NCI-H1092 (cell line): Measurements from ENCODE around the gene RPS6KA5.
"Not testable (repeated sequence)": the region's sequence is repeated elsewhere in the genome, so short reads cannot be mapped to it uniquely, and the experiment has no call there.

ENCODE experiments used
- DNase-seq: peaks from one replicate; lab custom pipeline; 2025; lab: John Stamatoyannopoulos, UW

Gene RPS6KA5

GRCh38 chr14:90940318-90940962 lies 120.0 kb downstream of the RPS6KA5 start:
- DNase-seq: no peak

GRCh38 chr14:90939252-90939795 lies 121.1 kb downstream of the RPS6KA5 start:
- not testable (repeated sequence) for DNase-seq

- no peak for DNase-seq
These were observed 121.8 kb downstream of the RPS6KA5 start for GRCh38 chr14:90938615-90939014.

GRCh38 chr14:90936757-90937440 lies 123.5 kb downstream of the RPS6KA5 start:
- DNase-seq: no peak

GRCh38 chr14:90924621-90925340 lies 135.7 kb downstream of the RPS6KA5 start:
- no peak for DNase-seq

- no peak for DNase-seq
These were observed 138.3 kb downstream of the RPS6KA5 start for GRCh38 chr14:90922141-90922540.

GRCh38 chr14:90911121-90911520 lies 149.3 kb downstream of the RPS6KA5 start:
- DNase-seq: no peak

GRCh38 chr14:90907178-90907577 lies 153.3 kb downstream of the RPS6KA5 start:
- no peak for DNase-seq

GRCh38 chr14:90905531-90905930 lies 154.9 kb downstream of the RPS6KA5 start:
- DNase-seq: no peak

- DNase-seq: peak; percentile 36
These were observed 157.3 kb downstream of the RPS6KA5 start for GRCh38 chr14:90903101-90903500.

- DNase-seq: no peak
These were observed 159.9 kb downstream of the RPS6KA5 start for GRCh38 chr14:90900476-90901083.

- DNase-seq: no peak
These were observed 163.4 kb downstream of the RPS6KA5 start for GRCh38 chr14:90897022-90897421.

- DNase-seq: no peak
These were observed 166.2 kb downstream of the RPS6KA5 start for GRCh38 chr14:90894241-90894640.

GRCh38 chr14:90893510-90893909 lies 166.9 kb downstream of the RPS6KA5 start:
- DNase-seq: no peak

GRCh38 chr14:90892970-90893369 lies 167.5 kb downstream of the RPS6KA5 start:
- DNase-seq: no peak

- no peak for DNase-seq
These were observed 169.1 kb downstream of the RPS6KA5 start for GRCh38 chr14:90891326-90891725.

GRCh38 chr14:90890322-90891020 lies 170.0 kb downstream of the RPS6KA5 start:
- DNase-seq: no peak

- DNase-seq: no peak
These were observed 174.1 kb downstream of the RPS6KA5 start for GRCh38 chr14:90886297-90886815.

- no peak for DNase-seq
These were observed 176.7 kb downstream of the RPS6KA5 start for GRCh38 chr14:90883782-90884181.

GRCh38 chr14:90883197-90883596 lies 177.2 kb downstream of the RPS6KA5 start:
- no peak for DNase-seq

- no peak for DNase-seq
These were observed 180.2 kb downstream of the RPS6KA5 start for GRCh38 chr14:90880282-90880681.
